ENCODE data around the gene ACP2. TPM values are rescaled to one million over a fixed set of nuclear protein-coding genes. Genes with fewer than 3 reads are reported as not detected.

ACP2 gene
- total RNA-seq (2014; rRNA removed; shearing (Covaris generic)): 24.2 and 25.5 TPM in 2 replicates

GRCh38 chr11:47248664-47249377 is at the start of gene ACP2:
Gene ACP2, minus strand, starts transcription at chr11:47248814. Its CDS starts 25 bp downstream, at chr11:47248789.
- peaks cover 8% of the 10 kb centered on the region for H3K36me3 ChIP-seq (replicated peaks; ENCODE audit: control insufficient read depth, insufficient read depth, low read length)
- no peaks in the 10 kb centered on the region for H3K27me3 ChIP-seq (ENCODE audit: control insufficient read depth, insufficient read depth, low read length)
- peak; percentile 92 for DNase-seq
- peak within 1 kb of the TSS; percentile 88 for H3K4me3 ChIP-seq (ENCODE audit: insufficient read depth, low read depth, low read length)

DNA sequence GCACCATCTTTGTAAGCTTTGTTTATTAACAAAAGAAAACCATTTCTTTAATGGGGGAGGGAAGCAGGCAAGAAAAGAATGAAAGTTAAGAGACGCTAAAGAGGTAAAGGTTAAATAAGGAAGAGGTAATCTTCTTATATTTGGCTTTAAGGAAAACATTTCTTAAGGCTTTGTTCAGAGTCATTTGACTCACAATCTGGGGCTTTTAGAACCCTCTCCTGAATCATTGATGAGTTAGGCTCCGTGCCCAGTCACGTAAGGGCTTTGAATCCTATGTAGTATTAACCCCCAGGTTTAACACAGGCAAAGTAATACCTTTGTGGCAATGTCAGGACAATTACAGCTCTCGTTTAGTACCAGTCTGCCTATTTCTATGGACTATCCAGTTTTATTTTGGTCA is 47.4 kb upstream of the ACP2 start:
- Histone ChIP-seq H3K4me3 (ENCODE audit: insufficient read depth, low read depth, low read length) (no peak overlapping the region), H3K36me3 (replicated peaks; ENCODE audit: control insufficient read depth, insufficient read depth, low read length) (peaks cover 17% of the 10 kb centered on the region), H3K27me3 (ENCODE audit: control insufficient read depth, insufficient read depth, low read length) (no peaks in the 10 kb centered on the region)
- DNase-seq: no peak

GRCh38 chr11:47295385-47295784 is 46.8 kb upstream of the ACP2 start:
- Histone ChIP-seq H3K36me3 (replicated peaks; ENCODE audit: control insufficient read depth, insufficient read depth, low read length) (peaks cover 21% of the 10 kb centered on the region), H3K27me3 (ENCODE audit: control insufficient read depth, insufficient read depth, low read length) (no peaks in the 10 kb centered on the region), H3K4me3 (ENCODE audit: insufficient read depth, low read depth, low read length) (no peak overlapping the region)
- no peak for DNase-seq

- no peak overlapping the region for H3K4me3 ChIP-seq (ENCODE audit: insufficient read depth, low read depth, low read length)
- DNase-seq: peak; percentile 10
- peaks cover 36% of the 10 kb centered on the region for H3K36me3 ChIP-seq (replicated peaks; ENCODE audit: control insufficient read depth, insufficient read depth, low read length)
- no peaks in the 10 kb centered on the region for H3K27me3 ChIP-seq (ENCODE audit: control insufficient read depth, insufficient read depth, low read length)
Observed at GRCh38 chr11:47289856-47290255, 41.2 kb upstream of the ACP2 start.

GRCh38 chr11:47288066-47288465 is 39.5 kb upstream of the ACP2 start:
- Histone ChIP-seq H3K4me3 (ENCODE audit: insufficient read depth, low read depth, low read length) (no peak overlapping the region), H3K27me3 (ENCODE audit: control insufficient read depth, insufficient read depth, low read length) (no peaks in the 10 kb centered on the region), H3K36me3 (replicated peaks; ENCODE audit: control insufficient read depth, insufficient read depth, low read length) (peaks cover 40% of the 10 kb centered on the region)
- no peak for DNase-seq

GRCh38 chr11:47285969-47286770 is 37.6 kb upstream of the ACP2 start:
- DNase-seq: no peak

DNA sequence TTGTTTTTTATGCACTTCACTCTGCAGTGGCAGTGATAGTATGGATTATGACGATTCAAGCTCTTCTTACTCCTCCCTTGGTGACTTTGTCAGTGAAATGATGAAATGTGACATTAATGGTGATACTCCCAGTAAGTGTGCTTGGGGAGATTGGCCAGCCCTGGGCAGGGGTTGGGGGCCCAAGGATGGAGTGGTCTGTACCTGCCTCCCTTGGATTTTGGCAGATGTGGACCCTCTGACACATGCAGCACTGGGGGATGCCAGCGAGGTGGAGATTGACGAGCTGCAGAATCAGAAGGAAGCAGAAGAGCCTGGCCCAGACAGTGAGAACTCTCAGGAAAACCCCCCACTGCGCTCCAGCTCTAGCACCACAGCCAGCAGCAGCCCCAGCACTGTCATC is 35.5 kb upstream of the ACP2 start:
- no peaks in the 10 kb centered on the region for H3K27me3 ChIP-seq (ENCODE audit: control insufficient read depth, insufficient read depth, low read length)
- no peak overlapping the region for H3K4me3 ChIP-seq (ENCODE audit: insufficient read depth, low read depth, low read length)
- peaks cover 34% of the 10 kb centered on the region for H3K36me3 ChIP-seq (replicated peaks; ENCODE audit: control insufficient read depth, insufficient read depth, low read length)
- no peak for DNase-seq

More at GRCh38 chr11:47285969-47286770, 37.6 kb upstream of the ACP2 start:
- H3K27me3 ChIP-seq (ENCODE audit: control insufficient read depth, insufficient read depth, low read length): no peaks in the 10 kb centered on the region
- no peak overlapping the region for H3K4me3 ChIP-seq (ENCODE audit: insufficient read depth, low read depth, low read length)
- H3K36me3 ChIP-seq (replicated peaks; ENCODE audit: control insufficient read depth, insufficient read depth, low read length): peaks cover 41% of the 10 kb centered on the region

- Histone ChIP-seq H3K36me3 (replicated peaks; ENCODE audit: control insufficient read depth, insufficient read depth, low read length) (peaks cover 31% of the 10 kb centered on the region), H3K4me3 (ENCODE audit: insufficient read depth, low read depth, low read length) (no peak overlapping the region), H3K27me3 (ENCODE audit: control insufficient read depth, insufficient read depth, low read length) (no peaks in the 10 kb centered on the region)
- no peak for DNase-seq
Observed at GRCh38 chr11:47282462-47282861, 33.8 kb upstream of the ACP2 start.

DNA sequence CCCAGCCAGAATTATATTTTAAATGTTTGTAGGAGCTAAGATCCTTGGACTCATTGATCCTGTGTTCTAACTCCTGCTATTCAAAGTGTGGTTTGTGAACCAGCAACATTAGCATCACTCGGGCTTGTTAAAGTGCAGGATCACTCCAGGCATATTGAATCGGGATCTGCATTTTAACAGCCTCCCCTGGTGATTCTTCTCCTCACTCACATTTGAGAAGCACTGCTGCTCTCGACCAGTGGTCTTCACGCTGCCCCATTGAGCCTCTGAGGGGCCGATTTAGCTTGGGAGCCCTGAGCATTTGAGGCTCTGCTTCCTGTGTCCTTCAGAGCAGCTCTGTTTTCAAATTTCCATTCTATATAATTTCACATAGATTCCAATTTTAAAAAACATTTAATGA is 32.2 kb upstream of the ACP2 start:
- H3K4me3 ChIP-seq (ENCODE audit: insufficient read depth, low read depth, low read length): no peak overlapping the region

DNA sequence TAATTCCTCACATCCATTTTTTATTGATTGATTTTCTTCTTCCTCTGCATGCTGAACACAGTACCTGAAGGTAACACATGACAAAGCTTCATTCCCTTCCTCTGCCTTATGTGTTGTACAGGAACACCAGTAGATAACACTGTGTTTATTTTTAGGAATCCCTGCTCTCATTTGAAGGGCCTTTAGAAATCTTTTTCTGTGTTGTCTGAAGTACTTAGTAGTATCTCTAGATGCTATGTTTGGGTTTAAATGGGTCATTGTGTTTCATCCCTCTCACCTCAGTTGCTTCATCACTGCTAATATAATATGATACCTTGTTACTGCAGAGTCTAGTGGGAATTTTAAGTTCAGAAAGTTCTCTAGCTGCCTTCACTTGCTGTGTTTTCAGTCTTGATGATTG is 31.5 kb upstream of the ACP2 start:
- H3K27me3 ChIP-seq (ENCODE audit: control insufficient read depth, insufficient read depth, low read length): no peaks in the 10 kb centered on the region
- H3K36me3 ChIP-seq (replicated peaks; ENCODE audit: control insufficient read depth, insufficient read depth, low read length): peaks cover 30% of the 10 kb centered on the region
- DNase-seq: no peak
- no peak overlapping the region for H3K4me3 ChIP-seq (ENCODE audit: insufficient read depth, low read depth, low read length)

More for the DNA sequence above, 32.2 kb upstream of the ACP2 start:
- peaks cover 34% of the 10 kb centered on the region for H3K36me3 ChIP-seq (replicated peaks; ENCODE audit: control insufficient read depth, insufficient read depth, low read length)
- H3K27me3 ChIP-seq (ENCODE audit: control insufficient read depth, insufficient read depth, low read length): no peaks in the 10 kb centered on the region
- DNase-seq: peak; percentile 68

DNA sequence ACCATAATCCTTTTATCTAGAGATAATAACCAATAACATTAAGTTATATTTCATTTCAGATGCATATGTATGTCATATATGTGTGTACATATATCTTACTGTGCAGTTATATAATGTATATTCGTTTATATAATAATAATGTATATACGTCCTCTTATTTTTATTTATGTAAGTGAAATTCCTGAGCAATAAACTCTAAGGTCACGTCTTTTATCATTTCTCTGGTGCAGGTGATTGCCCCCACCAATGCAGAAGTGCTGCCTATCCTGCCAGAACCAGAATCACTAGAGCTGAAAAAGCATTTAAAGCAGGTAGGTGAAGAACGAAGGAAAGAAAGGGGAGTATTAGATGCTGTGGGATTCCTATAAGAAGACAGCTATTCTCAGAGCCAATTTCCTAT is 30.2 kb upstream of the ACP2 start:
- Histone ChIP-seq H3K4me3 (ENCODE audit: insufficient read depth, low read depth, low read length) (no peak overlapping the region), H3K36me3 (replicated peaks; ENCODE audit: control insufficient read depth, insufficient read depth, low read length) (peaks cover 22% of the 10 kb centered on the region), H3K27me3 (ENCODE audit: control insufficient read depth, insufficient read depth, low read length) (no peaks in the 10 kb centered on the region)
- no peak for DNase-seq

DNA sequence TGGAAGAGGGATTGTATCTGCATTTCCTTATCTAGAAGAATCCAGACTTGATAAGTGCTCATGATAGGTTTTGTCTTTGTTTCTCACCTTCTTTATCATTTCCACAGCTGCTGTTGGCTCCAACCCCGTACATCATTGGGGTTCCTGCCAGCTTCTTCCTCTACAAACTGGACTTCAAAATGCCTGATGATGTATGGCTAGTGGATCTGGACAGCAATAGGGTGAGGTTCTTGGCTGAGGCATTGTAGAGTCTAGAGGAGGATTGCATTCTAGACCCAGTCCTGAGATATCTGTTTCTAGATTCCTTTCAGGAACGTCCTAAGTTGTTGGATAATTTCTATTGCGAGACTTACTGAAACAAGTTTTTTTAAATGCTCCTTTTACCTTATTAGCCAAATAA is 29.4 kb upstream of the ACP2 start:
- Histone ChIP-seq H3K4me3 (ENCODE audit: insufficient read depth, low read depth, low read length) (no peak overlapping the region), H3K36me3 (replicated peaks; ENCODE audit: control insufficient read depth, insufficient read depth, low read length) (peaks cover 22% of the 10 kb centered on the region), H3K27me3 (ENCODE audit: control insufficient read depth, insufficient read depth, low read length) (no peaks in the 10 kb centered on the region)
- no peak for DNase-seq

DNA sequence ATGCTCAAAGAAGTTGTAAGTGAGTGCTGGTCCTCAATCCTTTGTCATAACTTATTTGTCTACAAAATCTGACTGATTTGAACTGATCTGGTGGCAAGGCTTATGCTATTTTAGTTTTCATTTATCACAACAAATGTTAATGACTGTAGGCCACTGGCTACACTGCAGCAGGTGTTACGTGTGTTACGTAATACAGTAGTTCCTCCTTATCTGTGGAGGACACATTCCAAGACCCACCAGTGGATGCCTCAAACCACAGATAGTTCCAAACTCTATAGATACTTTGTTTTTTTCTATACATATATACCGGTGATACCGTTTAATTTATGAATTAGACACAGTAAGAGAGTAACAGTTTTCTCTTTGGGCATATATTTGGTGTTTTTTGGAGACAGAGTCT is 28.3 kb upstream of the ACP2 start:
- Histone ChIP-seq H3K4me3 (ENCODE audit: insufficient read depth, low read depth, low read length) (no peak overlapping the region), H3K36me3 (replicated peaks; ENCODE audit: control insufficient read depth, insufficient read depth, low read length) (peaks cover 15% of the 10 kb centered on the region)

GRCh38 chr11:47274495-47275235 is 26.1 kb upstream of the ACP2 start:
- no peak for DNase-seq
- H3K4me3 ChIP-seq (ENCODE audit: insufficient read depth, low read depth, low read length): no peak overlapping the region
- H3K36me3 ChIP-seq (replicated peaks; ENCODE audit: control insufficient read depth, insufficient read depth, low read length): peaks cover 10% of the 10 kb centered on the region
- H3K27me3 ChIP-seq (ENCODE audit: control insufficient read depth, insufficient read depth, low read length): no peaks in the 10 kb centered on the region

More for the DNA sequence above, 28.3 kb upstream of the ACP2 start:
- no peaks in the 10 kb centered on the region for H3K27me3 ChIP-seq (ENCODE audit: control insufficient read depth, insufficient read depth, low read length)
- DNase-seq: no peak

Measured in H7 (cell line).